SK-N-SH (cell line): ENCODE results near the gene KCNF1. TPM values are rescaled to one million over a fixed set of nuclear protein-coding genes. Genes with fewer than 3 reads are reported as not detected.

Experiments
- CTCF ChIA-PET: fragments of 300-600, 350-600 bp; formaldehyde crosslinking; extraction: SDS; loops from one replicate; lab custom pipeline; 2021; lab: Yijun Ruan, JAX
- POLR2A ChIA-PET: fragments of 350-600 bp; sonication (Branson Sonifier 250); formaldehyde crosslinking; extraction: SDS; loops from one replicate; lab custom pipeline; 2020; ENCODE audit warnings: antibody characterized with exemption, inconsistent platforms; lab: Yijun Ruan, JAX
- DNase-seq: peaks from one replicate; pipeline ENCODE4 v3.0.0; 2012
- H2AFZ ChIP-seq: fragments of 200-600 bp; sonication (generic); 2 replicates; pipeline ENCODE4 v1.8.1; 2016; ENCODE audit warnings: antibody characterized with exemption, mild to moderate bottlenecking, low read depth
- H3F3A ChIP-seq: fragments of 200-600 bp; sonication (generic); replicated peaks from 2 replicates; pipeline ENCODE3; 2016; ENCODE audit warnings: antibody characterized with exemption, mild to moderate bottlenecking; ENCODE audit not compliant: insufficient read depth
- H3K27ac ChIP-seq, 2 experiments: fragments of 200-500 bp in 1 of 2; fragments of 200-600 bp in 1 of 2; sonication (Bioruptor generic) in 1 of 2; sonication (generic), shearing (Covaris generic) in 1 of 2; 2 replicates each; pipeline versions ENCODE4 v1.5.1 to v1.6.1; 2014 to 2016; ENCODE audit warnings: low read depth in 2 of 2, inconsistent platforms in 1 of 2, low read length in 1 of 2, mild to moderate bottlenecking in 1 of 2, mixed read lengths in 1 of 2
- H3K27me3 ChIP-seq: fragments of 200-600 bp; sonication (generic), shearing (Covaris generic); 2 replicates; pipeline ENCODE4 v1.6.1; 2016; ENCODE audit warnings: mixed run types; ENCODE audit not compliant: insufficient read depth
- H3K36me3 ChIP-seq, 2 experiments: fragments of 200-500 bp in 1 of 2; fragments of 200-600 bp in 1 of 2; sonication (Bioruptor generic) in 1 of 2; sonication (generic) in 1 of 2; replicated peaks in 1 of 2; 2 replicates each; pipeline versions ENCODE3 to v1.5.1; 2014 to 2016; ENCODE audit warnings: low read length in 1 of 2, mild to moderate bottlenecking in 1 of 2; ENCODE audit not compliant: insufficient read depth in 2 of 2, control insufficient read depth in 1 of 2
- H3K4me1 ChIP-seq, 2 experiments: fragments of 200-500 bp in 1 of 2; fragments of 200-600 bp in 1 of 2; sonication (Bioruptor generic) in 1 of 2; sonication (generic), shearing (Covaris generic) in 1 of 2; 2 replicates each; pipeline versions ENCODE4 v1.5.1 to v1.6.1; 2014 to 2016; ENCODE audit warnings: low read depth in 1 of 2, low read length in 1 of 2, mixed run types in 1 of 2; ENCODE audit not compliant: insufficient read depth in 2 of 2, control insufficient read depth in 1 of 2
- H3K4me2 ChIP-seq: fragments of 200-600 bp; sonication (generic), shearing (Covaris generic); 2 replicates; pipeline ENCODE4 v1.6.1; 2017; ENCODE audit warnings: mixed run types
- H3K4me3 ChIP-seq, 2 experiments: fragments of 200-500 bp in 1 of 2; fragments of 200-600 bp in 1 of 2; sonication (Bioruptor generic) in 1 of 2; sonication (generic), shearing (Covaris generic) in 1 of 2; 2 replicates each; pipeline versions ENCODE4 v1.5.1 to v1.8.1; 2014 to 2016; ENCODE audit warnings: low read depth in 2 of 2, inconsistent platforms in 1 of 2, low read length in 1 of 2, mild to moderate bottlenecking in 1 of 2, mixed read lengths in 1 of 2, moderate library complexity in 1 of 2
- H3K79me2 ChIP-seq: fragments of 200-600 bp; sonication (generic); 2 replicates; pipeline ENCODE4 v1.8.1; 2017; ENCODE audit warnings: mild to moderate bottlenecking; ENCODE audit not compliant: insufficient read depth
- H3K9ac ChIP-seq: fragments of 200-600 bp; sonication (generic); 2 replicates; pipeline ENCODE4 v1.6.1; 2017; ENCODE audit warnings: mixed run types
- H3K9me2 ChIP-seq: fragments of 200-600 bp; sonication (generic); 2 replicates; pipeline ENCODE4 v1.6.1; 2017; ENCODE audit warnings: mixed run types
- H3K9me3 ChIP-seq: fragments of 200-600 bp; sonication (generic); 2 replicates; pipeline ENCODE4 v1.6.1; 2017; ENCODE audit warnings: mixed run types, mild to moderate bottlenecking, moderate library complexity
- H4K20me1 ChIP-seq: fragments of 200-600 bp; sonication (generic); 2 replicates; pipeline ENCODE4 v1.6.1; 2017; ENCODE audit warnings: mild to moderate bottlenecking, mixed run types; ENCODE audit not compliant: insufficient read depth
- CHD2 ChIP-seq: fragments of 150-350 bp; IDR thresholded peaks from 2 replicates; pipeline ENCODE4 v1.6.1; 2018; ENCODE audit warnings: low read length; ENCODE audit not compliant: partially characterized antibody
- CTCF ChIP-seq: fragments of 200-600 bp; sonication (generic); IDR thresholded peaks from 2 replicates; pipeline ENCODE4 v1.6.1; 2017; ENCODE audit warnings: antibody characterized with exemption, mild to moderate bottlenecking, moderate library complexity
- ELF1 ChIP-seq: IDR thresholded peaks from 2 replicates; pipeline ENCODE4 v1.4.0; 2012
- EP300 ChIP-seq, 2 experiments: IDR thresholded peaks; 2 replicates each; pipeline versions ENCODE4 v1.4.0 to v1.6.1; 2012; ENCODE audit warnings: borderline replicate concordance in 1 of 2, low read depth in 1 of 2, low read length in 1 of 2
- EZH2phosphoT487 ChIP-seq: fragments of 200-600 bp; sonication (generic); IDR thresholded peaks from 2 replicates; pipeline ENCODE4 v1.6.1; 2017; ENCODE audit warnings: low read depth, mixed run types, mild to moderate bottlenecking, antibody characterized with exemption, moderate library complexity, borderline replicate concordance
- FOSL2 ChIP-seq: IDR thresholded peaks from 2 replicates; pipeline ENCODE4 v1.4.0; 2012; ENCODE audit warnings: low read depth, mild to moderate bottlenecking, moderate library complexity, borderline replicate concordance
- FOXJ3 ChIP-seq: sonication (generic); formaldehyde crosslinking; IDR thresholded peaks from 2 replicates; pipeline ENCODE4 v1.5.1; 2020; ENCODE audit warnings: mild to moderate bottlenecking, missing genetic modification reagents
- GABPA ChIP-seq: IDR thresholded peaks from 2 replicates; pipeline ENCODE4 v1.4.0; 2012; ENCODE audit warnings: low read depth, mild to moderate bottlenecking
- GATA2 ChIP-seq: sonication (generic); formaldehyde crosslinking; IDR thresholded peaks from 2 replicates; pipeline ENCODE4 v1.5.0; 2020; ENCODE audit warnings: mild to moderate bottlenecking, missing genetic modification reagents
- IRF3 ChIP-seq: fragments of 150-350 bp; IDR thresholded peaks from 2 replicates; pipeline ENCODE4 v1.6.1; 2016; ENCODE audit warnings: mild to moderate bottlenecking, low read depth, low read length
- JUND ChIP-seq: IDR thresholded peaks from 2 replicates; pipeline ENCODE4 v1.4.0; 2012
- MEF2A ChIP-seq: IDR thresholded peaks from 2 replicates; pipeline ENCODE4 v1.4.0; 2012; ENCODE audit warnings: low read depth, borderline replicate concordance
- MXI1 ChIP-seq: IDR thresholded peaks from 2 replicates; pipeline ENCODE4 v1.6.1; 2012; ENCODE audit warnings: mild to moderate bottlenecking, low read depth, low read length, improper control_type of control experiment
- PBX3 ChIP-seq: IDR thresholded peaks from 2 replicates; pipeline ENCODE4; 2012
- POLR2AphosphoS5 ChIP-seq: IDR thresholded peaks from 2 replicates; pipeline ENCODE4 v1.6.1; 2012; ENCODE audit warnings: low read depth, low read length
- RCOR1 ChIP-seq: fragments of 150-350 bp; IDR thresholded peaks from 2 replicates; pipeline ENCODE4 v1.6.1; 2017; ENCODE audit warnings: antibody characterized with exemption, low read length
- RFX5 ChIP-seq: IDR thresholded peaks from 2 replicates; pipeline ENCODE4 v1.6.1; 2012; ENCODE audit warnings: mild to moderate bottlenecking, improper control_type of control experiment, low read length
- RXRA ChIP-seq: IDR thresholded peaks from 2 replicates; pipeline ENCODE4 v1.4.0; 2012; ENCODE audit warnings: low read depth, mild to moderate bottlenecking, borderline replicate concordance
- SMC3 ChIP-seq: IDR thresholded peaks from 2 replicates; pipeline ENCODE4 v1.6.1; 2012; ENCODE audit warnings: low read depth, low read length, improper control_type of control experiment
- TEAD4 ChIP-seq: IDR thresholded peaks from 2 replicates; pipeline ENCODE4 v1.4.0; 2012; ENCODE audit warnings: mild to moderate bottlenecking, borderline replicate concordance; ENCODE audit not compliant: insufficient read depth
- YY1 ChIP-seq: IDR thresholded peaks from 2 replicates; pipeline ENCODE4 v1.4.0; 2012; ENCODE audit warnings: low read depth, mild to moderate bottlenecking
- ZBTB33 ChIP-seq: IDR thresholded peaks from 2 replicates; pipeline ENCODE4 v1.4.0; 2012; ENCODE audit warnings: low read depth, borderline replicate concordance
- WGBS: methylation state at CpG from one replicate; pipeline ENCODE4 v1.1.6; 2017; ENCODE audit warnings: low lambda C conversion rate; 5-methylcytosine and 5-hydroxymethylcytosine counted together
- polyA plus RNA-seq, 3 experiments: library from polyadenylated mRNA; depleted of rRNA; stranded (reverse); fragments of >200 nt; gene quantifications; 2 replicates each; pipeline ENCODE4 v1.2.3, GENCODE V29; 2012

KCNF1 gene
- polyA plus RNA-seq, 1 of the 3 experiments (the other 2 are of a cell fraction) = 0.23 TPM

GRCh38 chr2:10909996-10910341 lies 1.8 kb upstream of the KCNF1 start:
- no peak overlapping the region; a peak in 1 of 4 replicates for H3K4me3 ChIP-seq
- WGBS = 55% methylated on average over 3 of the region's 3 CpGs
- POLR2A ChIA-PET = no interaction called here
- H3K9me2 ChIP-seq = no peaks in the 10 kb centered on the region
- H3K27ac ChIP-seq = no peak overlapping the region
- H3K27me3 ChIP-seq = peaks cover 14% of the 10 kb centered on the region; the same call in 1 of the 2 replicates
- TF ChIP-seq FOSL2 (no peak), SMC3 (no peak), RCOR1 (no peak), YY1 (no peak)
- no peak for DNase-seq
- H3K9me3 ChIP-seq = no peaks in the 10 kb centered on the region
- no peaks in the 10 kb centered on the region for H3K79me2 ChIP-seq
- H3K4me1 ChIP-seq = peaks cover 0 to 12% of the 10 kb centered on the region in 2 experiments; a peak in 1 of 4 replicates
- no peaks in the 10 kb centered on the region for H3K36me3 ChIP-seq
- no peak overlapping the region for H3K9ac ChIP-seq
- H3F3A ChIP-seq = no peaks in the 10 kb centered on the region
- H4K20me1 ChIP-seq = no peaks in the 10 kb centered on the region
- H3K4me2 ChIP-seq = no peak overlapping the region
- CTCF ChIA-PET = interaction anchor here (0.5 to 13.7 kb wide), 37 partner anchors 9 to 674 kb away, joined by 3 to 192 read pairs (median 4); a partner anchor contains a TSS
- H2AFZ ChIP-seq = no peak overlapping the region

GRCh38 chr2:10910625-10911024 lies 1.1 kb upstream of the KCNF1 start:
- H3K4me3 ChIP-seq = no peak overlapping the region
- no peaks in the 10 kb centered on the region for H3K79me2 ChIP-seq
- H3K9me2 ChIP-seq = no peaks in the 10 kb centered on the region
- no peak for DNase-seq
- H3K4me1 ChIP-seq = peaks cover 0 to 12% of the 10 kb centered on the region in 2 experiments; a peak in 1 of 4 replicates
- no peak overlapping the region for H3K27ac ChIP-seq
- CTCF ChIA-PET = interaction anchor here (0.8 to 13.7 kb wide), 20 partner anchors 10 to 674 kb away, joined by 3 to 192 read pairs (median 6); a partner anchor contains a TSS
- no peaks in the 10 kb centered on the region for H3F3A ChIP-seq
- no peaks in the 10 kb centered on the region for H3K9me3 ChIP-seq
- H3K9ac ChIP-seq = no peak overlapping the region
- POLR2A ChIA-PET = no interaction called here
- H3K27me3 ChIP-seq = peaks cover 14% of the 10 kb centered on the region; the same call in 1 of the 2 replicates
- no peaks in the 10 kb centered on the region for H4K20me1 ChIP-seq
- TF ChIP-seq RFX5 (no peak), POLR2AphosphoS5 (no peak), YY1 (no peak), SMC3 (no peak), MXI1 (no peak), ELF1 (no peak), EP300 (IDR thresholded peaks at IDR 0.05; ENCODE audit: borderline replicate concordance in 1 of 2, low read depth in 1 of 2, low read length in 1 of 2) (no peak), EZH2phosphoT487 (no peak), GATA2 (CRISPR knock-in tag) (no peak), CHD2 (no peak), PBX3 (no peak), MEF2A (no peak), JUND (no peak), ZBTB33 (no peak), CTCF (no peak), IRF3 (no peak), GABPA (no peak), FOXJ3 (no peak), RXRA (no peak), TEAD4 (no peak)
- TF ChIP-seq, all 33 proteins: peak for 0
- H2AFZ ChIP-seq = no peak overlapping the region
- WGBS = 81% methylated on average over 11 of the region's 11 CpGs
- H3K36me3 ChIP-seq = no peaks in the 10 kb centered on the region
- H3K4me2 ChIP-seq = no peak overlapping the region
